ENCODE data around the gene ABI3.

Gene ABI3

DNA sequence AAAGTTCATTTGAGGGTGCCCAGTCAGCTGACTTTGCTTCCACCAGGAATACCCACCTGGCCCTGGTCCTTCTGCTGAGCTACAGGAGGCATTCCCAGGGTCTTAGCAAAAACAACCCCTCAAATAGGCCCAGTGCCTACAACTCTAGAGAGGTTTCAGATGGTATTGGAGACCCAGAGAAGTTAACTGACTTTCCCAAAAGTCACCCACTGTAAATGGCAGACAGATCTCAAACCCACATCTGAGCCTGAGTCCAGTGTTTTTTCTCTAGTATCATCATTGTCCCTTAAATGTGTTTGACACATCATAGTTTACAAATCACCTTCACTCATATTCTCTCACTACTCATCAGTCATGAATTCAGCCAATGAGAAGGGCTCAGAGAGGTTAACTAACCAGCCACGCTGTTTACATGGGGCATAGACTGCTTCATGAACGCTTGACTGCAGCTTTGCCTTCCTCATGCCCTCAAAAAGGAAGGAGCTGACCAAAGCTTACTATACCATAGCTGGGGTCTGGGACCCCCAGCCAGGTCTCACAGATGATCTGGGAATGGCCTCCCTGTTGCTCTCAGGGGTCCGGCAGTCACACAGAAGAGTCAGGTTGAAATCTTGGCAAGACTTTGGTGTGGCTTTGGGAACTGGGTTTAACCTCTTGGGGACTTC is 16.4 kb downstream of the ABI3 start:
- DNase-seq = no peak

DNA sequence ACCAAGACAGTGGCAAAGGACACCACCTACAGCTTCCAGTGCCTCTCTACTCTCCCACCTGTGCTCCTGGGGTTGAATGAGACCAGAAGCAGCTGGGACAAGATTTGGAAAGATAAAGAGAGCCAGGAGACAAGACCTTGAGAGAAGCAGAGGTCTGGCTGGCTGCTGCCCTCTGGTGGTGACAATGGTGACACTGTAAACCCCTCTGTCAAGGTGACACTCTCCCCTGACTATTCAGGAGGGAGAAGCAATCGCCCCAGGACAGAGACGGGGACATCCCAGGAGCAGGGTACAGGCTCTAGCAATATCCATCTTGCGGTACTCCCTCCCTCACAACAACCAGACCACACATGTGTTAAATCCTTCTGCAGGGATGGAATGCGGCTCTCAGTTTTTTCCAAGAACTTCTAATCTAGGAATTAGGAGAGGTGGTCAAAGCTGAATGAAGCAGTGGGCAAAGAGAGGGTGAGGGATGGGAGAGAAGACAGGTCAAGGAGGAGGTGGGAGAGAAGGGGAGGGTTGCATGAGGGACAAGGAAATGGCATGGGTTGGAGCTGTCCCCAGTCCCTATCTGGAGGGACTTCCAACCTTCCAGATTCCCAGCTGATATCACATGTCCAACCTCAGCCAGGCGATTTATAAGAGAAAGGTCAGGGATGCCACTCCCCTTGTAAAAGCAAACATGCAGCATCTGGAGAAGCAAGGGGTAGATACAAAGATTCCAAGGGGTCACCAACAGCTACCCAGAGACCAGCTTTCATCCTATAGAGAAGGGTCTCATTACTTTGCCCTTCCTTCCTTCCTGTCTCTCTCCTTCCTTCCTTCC is 17.1 kb downstream of the ABI3 start:
- peak; percentile 46 for DNase-seq

DNA sequence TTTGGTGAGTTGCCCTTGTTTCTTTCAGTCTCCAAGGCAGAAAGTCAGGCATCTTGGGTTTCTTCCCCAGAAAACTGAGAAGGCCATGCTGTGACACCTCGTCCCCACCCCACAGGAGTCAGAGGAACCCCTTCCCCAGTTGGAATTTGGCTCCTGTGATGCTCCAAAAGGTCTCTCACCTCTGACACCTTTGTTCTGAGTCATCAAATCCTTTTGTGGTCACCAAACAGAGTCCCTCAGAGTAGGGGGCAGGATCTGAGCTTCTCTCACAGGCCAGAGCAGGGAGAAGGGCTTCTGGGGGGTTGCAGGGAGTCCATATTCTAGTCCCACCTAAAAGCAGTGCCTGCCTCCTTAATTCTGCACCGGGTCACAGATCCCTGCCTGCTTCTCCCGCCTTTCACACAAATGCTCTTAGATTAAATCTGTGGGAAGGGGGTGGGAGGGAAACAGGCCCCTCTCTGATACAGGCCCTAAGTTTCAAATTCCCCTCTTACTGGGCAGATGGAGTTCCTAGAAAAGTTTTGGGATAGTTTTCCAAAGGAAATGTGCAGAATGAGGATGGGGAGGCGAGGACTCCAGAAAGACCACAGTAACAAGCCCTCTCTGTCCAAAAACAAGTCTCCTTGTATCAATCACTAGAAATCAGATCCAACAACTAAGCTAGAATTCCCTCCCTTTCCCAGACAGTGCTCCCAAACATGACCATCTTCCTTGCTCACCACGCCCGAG is 18.7 kb downstream of the ABI3 start:
- no peak for DNase-seq

DNA sequence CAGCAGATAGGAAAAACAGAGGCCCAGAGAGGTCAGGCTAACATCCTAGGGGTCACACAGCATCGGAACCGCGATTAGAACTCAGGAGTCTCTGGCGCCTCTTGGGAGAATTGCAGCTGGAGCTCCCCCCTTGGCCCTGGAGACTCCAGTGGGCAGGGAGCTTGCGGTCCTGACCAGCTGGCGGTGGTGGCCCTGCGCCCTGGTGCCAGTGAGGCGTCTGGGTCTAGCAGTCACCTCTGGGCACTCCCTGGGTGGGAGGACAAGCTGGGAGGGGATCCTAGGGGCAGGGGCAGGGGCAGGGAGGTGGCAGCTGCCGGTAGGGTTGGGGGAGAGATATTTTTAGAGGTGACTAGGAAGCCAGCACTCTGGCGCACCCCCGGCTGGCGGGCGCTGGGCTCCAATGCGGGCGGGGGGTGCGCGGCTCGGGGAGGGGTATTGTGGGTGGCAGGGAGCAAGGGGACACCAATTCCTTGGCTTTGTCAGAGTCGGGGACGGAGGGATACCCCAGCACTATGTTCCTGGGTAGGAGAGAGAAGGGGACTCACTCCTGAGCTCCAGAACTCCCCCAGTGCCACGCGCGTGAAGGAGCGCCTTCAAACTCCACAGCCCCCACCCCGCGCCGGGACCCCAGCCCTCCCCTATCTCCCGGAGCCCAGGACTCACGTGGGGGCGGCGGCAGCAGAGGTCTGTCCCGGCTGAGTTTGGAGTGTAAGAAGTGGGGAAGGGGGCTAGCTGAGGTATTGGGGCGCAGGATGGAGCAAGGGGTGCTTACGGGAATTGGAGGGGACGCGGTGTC is 19.5 kb downstream of the ABI3 start:
- DNase-seq = no peak

DNA sequence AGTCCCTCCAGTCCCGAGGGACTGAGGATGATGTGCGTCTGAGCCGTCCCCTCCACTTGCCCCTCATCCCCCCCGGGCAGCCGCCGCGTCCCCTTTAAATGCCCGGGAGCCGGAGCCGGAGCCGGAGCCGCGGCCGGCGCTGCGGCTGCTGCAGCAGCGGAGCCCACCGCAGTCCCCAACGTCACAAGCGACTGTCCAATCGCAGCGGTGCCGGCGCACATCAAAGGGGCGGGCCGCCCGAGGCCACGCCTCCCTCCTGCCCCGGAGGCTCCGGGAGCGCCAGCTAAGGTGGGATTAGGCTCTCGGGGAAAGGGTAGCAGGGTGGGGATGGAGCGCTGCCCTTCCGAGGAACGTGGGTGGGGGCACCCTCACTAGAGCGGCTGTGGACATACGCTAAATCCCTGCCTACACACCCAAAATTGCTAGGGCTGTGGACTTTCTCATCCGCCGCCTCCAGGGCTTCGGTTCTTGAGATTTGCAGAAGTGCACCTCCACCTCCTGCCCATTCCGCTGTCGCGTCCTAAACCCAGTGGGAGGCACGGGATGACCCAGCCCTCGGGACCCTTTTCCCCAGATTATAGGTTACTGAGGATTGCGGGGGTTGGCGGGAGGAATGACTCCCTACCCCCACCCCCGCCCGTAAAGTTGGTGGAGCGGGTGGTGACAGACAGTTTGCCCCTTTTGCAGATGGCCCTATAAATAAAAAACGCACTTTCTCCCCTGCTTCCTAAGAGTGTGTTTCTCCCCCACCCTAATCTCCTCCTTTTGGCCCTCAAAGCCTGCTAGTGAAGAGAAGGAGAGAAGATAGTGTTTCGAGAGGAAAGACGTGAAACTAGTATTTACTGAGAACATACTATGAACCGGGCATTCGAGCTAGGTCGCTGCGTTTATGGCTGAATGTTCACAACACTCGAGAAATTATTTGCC is 20.4 kb downstream of the ABI3 start, which contains the start of gene PHOSPHO1:
TSS of gene PHOSPHO1 (minus strand) at position 152 of the 927 bp plus-strand sequence. CDS start 4,096 bp downstream, outside the sequence.
- peak; percentile 80 for DNase-seq

DNA sequence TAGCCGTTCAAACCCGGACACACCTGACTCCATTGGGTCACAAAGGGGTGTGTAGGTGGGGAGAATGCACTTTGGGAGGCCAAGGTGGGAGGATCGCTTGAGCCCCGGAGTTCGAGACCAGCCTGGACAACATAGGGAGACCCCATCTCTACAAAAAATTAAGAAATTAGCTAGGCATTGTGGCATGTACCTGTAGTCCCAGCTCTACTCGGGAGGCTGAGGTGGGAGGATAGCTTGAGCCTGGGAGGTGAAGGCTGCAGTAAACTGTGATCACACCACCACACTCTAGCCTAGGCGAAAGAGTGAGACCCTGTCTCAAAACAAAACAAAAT is 21.0 kb downstream of the ABI3 start:
- no peak for DNase-seq

DNA sequence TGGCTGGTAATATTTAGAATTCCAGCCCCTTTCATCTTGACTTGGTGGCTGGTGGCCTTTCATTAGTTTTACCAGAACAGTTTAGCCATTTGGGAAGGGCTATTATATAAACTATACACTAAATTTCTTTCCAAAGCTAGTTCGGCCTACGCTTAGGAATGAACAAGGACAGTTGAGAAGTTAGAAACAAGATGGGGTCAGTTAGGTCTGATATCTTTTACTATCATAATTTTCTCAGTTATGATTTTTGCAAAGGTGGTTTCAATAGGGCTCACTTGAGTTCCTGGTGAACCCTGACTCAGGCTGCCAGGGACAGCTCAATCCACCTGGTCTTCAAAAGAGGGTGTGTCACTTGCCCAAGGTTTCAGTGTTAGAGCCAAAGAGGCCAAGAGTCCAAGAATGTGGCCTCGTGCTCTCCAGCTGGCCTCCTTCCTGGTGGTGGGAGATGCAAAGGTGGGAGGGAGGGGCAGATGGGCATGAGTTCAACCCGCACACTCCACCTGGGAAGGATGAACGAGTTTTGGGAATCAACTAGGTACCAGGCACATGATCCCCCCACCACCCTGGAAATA is 24.1 kb downstream of the ABI3 start:
- no peak for DNase-seq

DNA sequence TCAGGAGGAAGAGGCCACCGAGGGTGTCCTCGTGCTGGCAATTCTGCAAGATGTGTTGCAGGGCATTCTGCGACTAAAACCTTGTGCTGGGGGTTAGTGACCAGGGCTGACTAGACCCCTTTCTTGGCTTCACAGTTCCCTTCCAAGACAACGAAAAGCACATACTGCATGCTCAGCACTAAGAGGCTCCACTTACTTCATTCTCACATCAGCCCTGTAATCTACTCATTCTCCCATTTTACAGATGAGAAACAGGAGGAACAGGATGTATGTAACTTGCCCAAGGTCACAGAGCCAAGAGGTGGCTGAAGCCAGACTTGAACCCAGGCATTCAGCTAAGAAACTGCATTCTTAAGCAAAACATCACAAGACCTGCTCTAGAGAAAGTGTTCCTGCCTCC is 25.4 kb downstream of the ABI3 start:
- DNase-seq = no peak

DNA sequence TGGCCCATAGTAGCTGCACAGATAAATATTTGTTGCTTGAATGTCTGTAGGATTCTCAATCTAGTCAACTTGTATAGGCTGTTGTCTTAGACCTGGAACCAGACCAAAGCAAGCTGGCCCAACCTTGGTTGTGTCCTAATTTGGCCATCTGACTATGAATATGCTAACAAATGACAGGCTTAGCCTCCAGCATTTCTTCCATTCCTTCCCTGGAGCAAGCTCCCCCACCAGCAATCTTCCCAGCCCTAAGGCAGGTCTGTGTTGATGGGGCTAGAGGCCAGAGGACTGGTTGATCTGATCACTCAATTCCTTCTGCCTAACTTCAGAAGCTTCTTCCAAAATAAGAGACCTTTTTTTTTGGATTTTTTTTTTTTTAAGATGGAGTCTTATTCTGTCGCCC is 29.5 kb downstream of the ABI3 start:
- no peak for DNase-seq

DNA sequence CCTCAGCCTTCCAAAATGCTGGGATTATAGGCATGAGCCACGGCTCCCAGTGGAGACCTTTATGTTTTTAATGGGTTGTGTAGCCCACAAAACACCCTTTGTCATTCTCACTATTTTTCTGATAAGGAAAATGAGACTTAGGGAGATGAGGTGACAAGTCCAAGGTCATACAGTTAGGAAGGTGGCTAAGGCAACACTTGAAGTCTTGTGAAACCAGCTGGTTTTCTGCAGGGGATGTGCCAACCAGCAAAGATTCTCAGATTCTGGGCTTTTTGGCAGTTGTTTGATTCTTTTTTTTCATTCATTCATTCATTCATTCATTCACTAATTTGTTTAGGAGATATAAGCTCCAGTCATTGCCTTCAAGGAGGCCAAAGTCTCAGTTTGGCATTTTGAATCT is 30.1 kb downstream of the ABI3 start:
- no peak for DNase-seq

DNA sequence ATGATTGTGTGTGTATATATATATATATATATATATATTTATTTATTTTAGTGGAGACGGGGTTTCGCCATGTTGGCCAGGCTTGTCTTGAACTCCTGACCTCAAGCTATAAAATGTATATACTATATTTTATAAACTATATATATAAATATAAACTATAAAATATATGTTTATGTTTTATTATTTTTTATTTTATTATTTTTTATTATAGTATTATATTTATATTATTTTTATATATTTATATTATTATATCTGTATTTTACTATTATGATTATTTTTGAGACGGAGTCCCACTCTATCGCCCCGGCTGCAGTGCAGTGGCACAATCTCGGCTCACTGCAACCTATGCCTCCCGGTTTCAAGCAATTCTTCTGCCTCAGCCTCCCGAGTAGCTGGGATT is 30.5 kb downstream of the ABI3 start:
- no peak for DNase-seq

DNA sequence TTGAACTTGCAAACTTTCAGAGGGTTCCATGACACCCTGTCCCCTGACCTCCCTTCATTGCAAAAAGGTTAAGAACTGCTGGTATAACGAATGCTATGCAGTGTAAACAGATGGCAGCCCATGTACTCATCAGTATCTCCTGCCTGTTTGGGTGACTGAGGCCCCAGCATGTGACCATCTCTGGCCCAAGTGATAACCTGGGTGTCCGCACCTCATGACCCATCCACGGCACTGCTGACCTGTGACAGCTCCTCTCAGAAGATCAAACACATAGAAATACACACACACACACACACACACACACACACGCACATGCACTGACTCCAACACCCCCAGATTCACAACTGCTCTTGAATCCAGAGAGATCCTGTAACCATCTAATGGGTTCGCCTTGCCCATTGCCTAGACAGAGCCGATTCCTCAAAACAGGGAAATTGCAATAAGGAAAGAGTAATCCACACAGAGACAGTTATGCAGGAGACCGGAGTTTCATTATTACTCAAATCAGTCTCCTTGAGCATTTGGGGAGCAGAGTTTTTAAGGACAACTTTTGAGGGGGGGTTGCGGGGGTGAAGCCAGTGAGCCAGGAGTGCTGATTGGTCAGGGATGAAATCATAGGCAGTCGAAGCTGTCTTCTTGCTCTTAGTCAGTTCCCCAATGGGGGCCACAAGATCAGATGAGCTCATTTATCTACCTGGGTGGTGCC is 31.3 kb downstream of the ABI3 start:
- no peak for DNase-seq

DNA sequence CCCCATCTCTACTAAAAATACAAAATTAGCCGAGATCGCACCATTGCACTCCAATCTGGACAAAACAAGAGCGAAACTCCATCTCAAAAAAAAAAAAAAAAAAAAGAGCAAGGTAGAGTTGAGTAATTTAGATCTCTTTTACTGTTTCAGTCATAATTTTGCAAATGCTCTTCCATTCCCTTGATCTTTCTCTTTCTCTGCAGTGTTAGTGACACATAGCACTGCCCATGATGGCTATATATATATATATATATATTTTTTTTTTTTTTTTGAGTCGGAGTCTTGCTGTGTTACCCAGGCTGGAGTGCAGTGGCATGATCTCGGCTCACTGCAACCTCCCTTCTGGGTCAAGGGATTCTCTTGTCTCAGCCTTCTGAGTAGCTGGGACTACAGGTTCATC is 32.3 kb downstream of the ABI3 start:
- no peak for DNase-seq

DNA sequence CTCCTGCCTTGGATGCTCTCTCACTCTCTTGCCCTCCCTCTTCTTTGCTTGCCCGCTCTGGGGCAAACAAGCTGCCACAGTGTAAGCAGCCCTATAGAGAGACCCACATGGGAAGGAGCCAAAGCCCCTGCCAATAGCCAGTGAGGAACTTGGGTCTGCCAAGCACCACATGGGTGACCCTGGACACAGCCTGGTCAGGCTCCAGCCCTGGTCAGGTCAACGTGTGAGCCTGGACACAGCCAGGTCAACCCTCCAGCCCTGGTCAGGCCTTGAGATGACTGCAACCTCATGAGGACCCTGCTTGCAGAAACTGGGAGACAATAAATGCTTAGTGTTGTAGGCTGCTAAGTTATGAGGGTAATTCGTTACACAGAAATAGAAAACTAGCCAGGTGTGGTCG is 34.3 kb downstream of the ABI3 start:
- no peak for DNase-seq

DNA sequence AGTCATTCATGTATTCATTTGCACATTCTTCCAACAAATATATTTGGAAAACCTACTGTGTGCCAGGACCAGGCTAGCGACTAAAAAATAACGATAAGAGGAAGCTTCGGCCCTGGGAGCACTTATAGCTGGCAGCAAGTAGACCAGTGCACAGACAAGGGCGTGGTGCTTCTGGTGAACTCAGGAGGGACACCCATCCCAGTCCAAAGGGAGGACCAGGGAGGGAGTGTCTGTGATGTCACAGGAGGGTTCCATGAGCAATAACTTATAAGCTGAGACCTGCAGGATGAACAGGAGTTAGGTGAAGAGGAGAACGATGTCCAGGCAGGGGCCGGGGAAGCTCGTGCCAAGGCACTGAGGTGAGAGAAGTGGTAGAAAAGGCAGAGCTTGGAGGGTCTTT is 37.4 kb downstream of the ABI3 start:
- DNase-seq = no peak

DNA sequence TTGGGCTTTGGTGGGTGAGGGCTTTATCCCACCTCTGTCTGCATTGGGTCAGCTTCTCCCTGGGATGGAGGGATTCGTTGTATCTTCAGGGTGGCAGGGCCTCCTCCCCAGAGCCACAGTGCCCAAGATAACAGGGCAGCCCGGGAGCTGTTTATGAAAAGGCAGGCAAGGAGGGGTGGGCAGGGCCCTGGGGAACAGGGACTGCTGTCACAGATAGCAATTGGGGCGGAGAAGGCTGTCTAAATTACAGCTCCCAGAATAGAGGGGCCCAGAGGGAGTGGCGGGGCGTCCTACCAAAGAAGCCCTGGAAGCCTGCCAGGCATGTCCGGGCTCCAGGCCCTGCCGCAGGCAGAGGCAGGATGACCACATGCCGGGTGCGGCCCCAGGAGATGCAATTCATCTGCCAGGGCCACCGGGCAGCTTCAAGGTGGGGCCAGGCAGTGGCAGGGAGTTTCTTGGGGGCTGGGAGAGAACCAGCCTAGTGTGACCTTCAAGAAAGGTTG is 38.8 kb downstream of the ABI3 start:
- DNase-seq = no peak

DNA sequence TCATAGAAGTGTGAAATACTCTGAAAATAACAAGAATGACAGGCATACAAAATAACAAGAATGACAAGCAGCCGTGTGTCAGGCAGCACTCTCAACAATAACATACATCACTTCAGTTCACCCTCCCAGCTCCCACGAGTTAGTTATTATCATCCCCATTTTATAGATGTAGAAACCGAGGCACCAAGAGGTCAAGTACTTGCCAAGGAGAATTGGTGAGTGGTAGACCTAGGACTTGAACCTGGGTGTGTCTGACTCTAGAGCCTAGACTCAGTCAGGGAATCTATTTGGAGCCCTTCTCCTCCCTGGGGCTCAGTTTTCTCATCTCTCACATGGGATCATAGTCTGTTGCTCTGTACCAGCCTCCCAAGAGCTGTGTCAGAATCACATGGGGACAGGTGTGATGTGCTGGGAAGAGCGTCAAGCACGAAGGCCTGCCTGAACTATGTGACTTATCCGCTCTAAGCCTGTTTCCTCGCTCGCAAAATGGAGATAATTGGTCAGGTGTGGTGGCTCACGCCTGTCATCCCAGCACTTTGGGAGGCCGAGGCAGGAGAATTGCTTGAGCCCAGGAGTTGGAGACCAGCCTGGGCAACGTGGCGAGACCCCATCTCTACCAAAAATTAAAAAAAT is 39.5 kb downstream of the ABI3 start:
- DNase-seq = no peak

DNA sequence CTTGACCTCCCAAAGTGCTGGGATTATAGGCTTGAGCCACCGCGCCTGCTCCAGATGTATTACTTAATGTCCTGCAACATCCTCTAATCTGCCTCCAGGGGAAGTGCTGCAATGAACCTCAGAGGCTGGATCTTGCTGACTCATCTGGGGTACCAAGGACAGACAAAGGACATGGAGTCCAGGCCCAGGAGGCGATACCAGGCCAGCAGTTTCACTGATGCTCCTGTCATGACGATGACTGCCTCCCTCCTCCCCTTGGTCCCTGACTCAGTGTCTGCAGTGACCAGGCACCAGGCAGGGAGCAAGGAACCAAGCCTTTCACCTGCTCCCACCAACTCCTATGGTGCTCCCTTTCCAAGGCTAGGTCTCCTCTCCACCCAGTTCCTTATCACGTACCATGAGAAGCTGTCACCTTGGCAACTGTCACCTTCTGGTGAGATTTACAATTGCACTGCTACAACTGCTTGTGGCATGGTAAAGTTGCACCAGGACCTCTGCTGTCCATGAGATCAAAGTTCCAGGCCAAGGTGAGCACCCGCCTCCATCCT is 41.7 kb downstream of the ABI3 start:
- no peak for DNase-seq

DNA sequence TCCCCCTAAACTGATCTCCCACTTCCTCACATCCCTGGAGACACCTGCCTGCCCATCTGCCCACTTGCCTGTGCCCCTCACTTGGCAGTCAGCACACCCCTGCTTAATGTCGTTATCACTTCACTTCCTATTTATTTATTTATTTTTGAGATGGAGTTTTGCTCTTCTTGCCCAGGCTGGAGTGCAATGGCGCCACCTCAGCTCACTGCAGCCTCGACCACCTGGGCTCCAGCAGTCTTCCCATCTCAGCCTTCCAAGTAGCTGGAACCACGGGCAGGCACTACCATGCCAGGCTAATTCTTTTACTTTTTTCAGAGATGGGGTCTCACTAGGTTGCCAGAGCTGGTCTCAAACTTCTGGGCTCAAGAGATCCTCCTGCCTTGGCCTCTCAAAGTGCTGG is 43.6 kb downstream of the ABI3 start:
- DNase-seq = no peak

DNA sequence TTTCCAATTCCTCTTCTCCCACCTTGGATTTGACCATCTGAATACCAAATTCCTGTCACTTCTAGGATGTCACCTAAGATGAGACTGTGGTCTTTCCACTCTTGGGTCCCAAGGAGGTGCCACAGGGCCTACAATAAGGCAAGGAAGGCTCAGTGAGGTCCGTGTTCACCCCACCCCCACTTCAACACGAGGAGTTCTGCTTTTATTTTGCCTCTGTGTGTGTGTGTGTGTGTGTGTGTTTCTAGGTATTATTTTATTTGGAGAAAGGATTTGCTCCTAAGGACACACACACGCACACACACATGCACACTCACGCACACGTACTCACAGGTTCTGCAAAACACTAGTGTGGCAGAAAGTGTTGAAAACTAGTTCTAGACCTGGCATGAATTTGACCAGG is 44.6 kb downstream of the ABI3 start:
- DNase-seq = no peak
